OCI-LY1 (cell line): Measurements from ENCODE around the gene YKT6.

Source experiments
- H2AFZ ChIP-seq: fragments of 200-600 bp; sonication (generic), shearing (Covaris generic); 2 replicates; pipeline ENCODE4 v1.6.0; 2014; ENCODE audit warnings: antibody characterized with exemption, mild to moderate bottlenecking, low read length
- H3F3A ChIP-seq: fragments of 200-600 bp; sonication (generic), shearing (Covaris generic); 2 replicates; pipeline ENCODE4 v1.6.0; 2014; ENCODE audit warnings: mild to moderate bottlenecking, antibody characterized with exemption, low read length, moderate library complexity; ENCODE audit not compliant: insufficient read depth
- H3K27ac ChIP-seq: fragments of 200-600 bp; sonication (generic); 2 replicates; pipeline ENCODE4 v1.5.1; 2014; ENCODE audit warnings: low read length, mixed run types, mild to moderate bottlenecking, low read depth; ENCODE audit not compliant: poor library complexity, severe bottlenecking
- H3K27me3 ChIP-seq: fragments of 200-600 bp; sonication (generic); 2 replicates; pipeline ENCODE4 v1.6.0; 2014; ENCODE audit warnings: antibody characterized with exemption, mild to moderate bottlenecking, low read length, moderate library complexity; ENCODE audit not compliant: insufficient read depth
- H3K36me3 ChIP-seq: fragments of 200-600 bp; sonication (generic); 2 replicates; pipeline ENCODE4 v1.6.1; 2014; ENCODE audit warnings: mild to moderate bottlenecking, antibody characterized with exemption, low read length, moderate library complexity, mixed read lengths; ENCODE audit not compliant: insufficient read depth
- H3K4me1 ChIP-seq: fragments of 200-600 bp; sonication (generic); 2 replicates; pipeline ENCODE4 v1.5.1; 2014; ENCODE audit warnings: mild to moderate bottlenecking, low read length, moderate library complexity; ENCODE audit not compliant: insufficient read depth, severe bottlenecking
- H3K4me2 ChIP-seq: fragments of 200-600 bp; sonication (generic), shearing (Covaris generic); 2 replicates; pipeline ENCODE4 v1.6.1; 2014; ENCODE audit warnings: low read length
- H3K4me3 ChIP-seq: fragments of 200-600 bp; sonication (generic); 2 replicates; pipeline ENCODE4 v1.5.1; 2014; ENCODE audit warnings: low read length, low read depth, mild to moderate bottlenecking, mixed read lengths; ENCODE audit not compliant: poor library complexity, severe bottlenecking
- H3K79me2 ChIP-seq: fragments of 200-600 bp; shearing (Covaris generic); 2 replicates; pipeline ENCODE4 v1.6.1; 2016; ENCODE audit warnings: mixed run types, low read length, mixed read lengths; ENCODE audit not compliant: insufficient read depth
- H3K9ac ChIP-seq: fragments of 200-600 bp; sonication (generic), shearing (Covaris generic); 2 replicates; pipeline ENCODE4 v1.6.1; 2014; ENCODE audit warnings: mild to moderate bottlenecking, low read length, mixed read lengths
- H3K9me2 ChIP-seq: fragments of 200-600 bp; sonication (generic), shearing (Covaris generic); 2 replicates; pipeline ENCODE4 v1.6.1; 2014; ENCODE audit warnings: low read depth, mild to moderate bottlenecking, low read length, mixed read lengths
- H3K9me3 ChIP-seq: fragments of 200-600 bp; shearing (Covaris generic); 2 replicates; pipeline ENCODE4 v1.6.1; 2014; ENCODE audit warnings: low read length, mixed read lengths
- H4K20me1 ChIP-seq: fragments of 200-600 bp; sonication (generic), shearing (Covaris generic); 2 replicates; pipeline ENCODE4 v1.6.0; 2016; ENCODE audit warnings: mild to moderate bottlenecking, low read length; ENCODE audit not compliant: insufficient read depth
- EZH2 ChIP-seq: fragments of 200-600 bp; sonication (generic), shearing (Covaris generic); IDR thresholded peaks from 2 replicates; pipeline ENCODE4 v1.8.0; 2017; ENCODE audit warnings: borderline replicate concordance, mixed run types, mild to moderate bottlenecking, antibody characterized with exemption, low read length, moderate library complexity, mixed read lengths
- TF ChIP-seq, protein P1 (sequence below): fragments of 200-600 bp; sonication (generic), shearing (Covaris generic); IDR thresholded peaks from 2 replicates; pipeline ENCODE4 v1.5.1; 2017; ENCODE audit warnings: mild to moderate bottlenecking, antibody characterized with exemption, low read length, moderate library complexity, mixed read lengths

Gene YKT6

DNA sequence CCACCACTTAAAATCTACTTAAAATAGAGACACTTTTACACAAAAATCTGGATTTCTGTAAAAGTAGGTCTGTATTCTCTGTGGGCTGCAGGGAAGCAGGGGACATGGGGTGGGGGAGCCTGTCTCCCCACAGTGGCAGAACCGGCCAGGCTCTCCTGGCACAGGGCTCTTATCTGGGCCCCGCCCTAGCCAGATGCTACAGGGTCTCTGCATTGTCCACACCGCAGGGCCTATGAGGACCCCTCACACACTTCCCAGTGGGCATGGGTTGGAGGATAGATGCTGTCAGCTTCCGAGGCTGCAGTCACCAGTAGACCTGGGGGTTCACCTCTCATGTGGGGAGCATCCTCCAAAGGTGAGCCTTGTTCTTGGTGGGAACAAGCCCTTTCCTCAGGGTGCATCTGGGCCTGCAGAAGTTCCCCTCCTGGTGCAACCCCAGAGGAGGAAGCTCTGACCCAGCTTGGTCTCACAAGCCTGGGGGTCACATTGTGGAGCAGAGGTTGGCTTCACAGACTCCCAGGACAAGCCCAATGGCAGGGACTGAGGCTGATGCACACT lies 44.2 kb upstream of the YKT6 start:
- Histone ChIP-seq H3K9me3 (no peaks in the 10 kb centered on the region), H3K4me1 (no peaks in the 10 kb centered on the region), H3K4me2 (no peak overlapping the region), H4K20me1 (no peaks in the 10 kb centered on the region), H2AFZ (no peak overlapping the region), H3K27me3 (no peaks in the 10 kb centered on the region), H3K36me3 (no peaks in the 10 kb centered on the region), H3K79me2 (no peaks in the 10 kb centered on the region), H3F3A (no peaks in the 10 kb centered on the region), H3K4me3 (no peak overlapping the region), H3K27ac (no peak overlapping the region), H3K9ac (no peak overlapping the region), H3K9me2 (no peaks in the 10 kb centered on the region)
- TF ChIP-seq EZH2: no peak
- TF ChIP-seq, protein P1, sequence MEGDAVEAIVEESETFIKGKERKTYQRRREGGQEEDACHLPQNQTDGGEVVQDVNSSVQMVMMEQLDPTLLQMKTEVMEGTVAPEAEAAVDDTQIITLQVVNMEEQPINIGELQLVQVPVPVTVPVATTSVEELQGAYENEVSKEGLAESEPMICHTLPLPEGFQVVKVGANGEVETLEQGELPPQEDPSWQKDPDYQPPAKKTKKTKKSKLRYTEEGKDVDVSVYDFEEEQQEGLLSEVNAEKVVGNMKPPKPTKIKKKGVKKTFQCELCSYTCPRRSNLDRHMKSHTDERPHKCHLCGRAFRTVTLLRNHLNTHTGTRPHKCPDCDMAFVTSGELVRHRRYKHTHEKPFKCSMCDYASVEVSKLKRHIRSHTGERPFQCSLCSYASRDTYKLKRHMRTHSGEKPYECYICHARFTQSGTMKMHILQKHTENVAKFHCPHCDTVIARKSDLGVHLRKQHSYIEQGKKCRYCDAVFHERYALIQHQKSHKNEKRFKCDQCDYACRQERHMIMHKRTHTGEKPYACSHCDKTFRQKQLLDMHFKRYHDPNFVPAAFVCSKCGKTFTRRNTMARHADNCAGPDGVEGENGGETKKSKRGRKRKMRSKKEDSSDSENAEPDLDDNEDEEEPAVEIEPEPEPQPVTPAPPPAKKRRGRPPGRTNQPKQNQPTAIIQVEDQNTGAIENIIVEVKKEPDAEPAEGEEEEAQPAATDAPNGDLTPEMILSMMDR: no peak

- Histone ChIP-seq H3K4me1 (no peaks in the 10 kb centered on the region), H3K9ac (no peak overlapping the region), H3F3A (no peaks in the 10 kb centered on the region), H3K4me3 (no peak overlapping the region), H3K4me2 (no peak overlapping the region), H3K79me2 (no peaks in the 10 kb centered on the region), H3K27ac (no peak overlapping the region), H3K36me3 (no peaks in the 10 kb centered on the region), H3K9me3 (no peaks in the 10 kb centered on the region), H4K20me1 (no peaks in the 10 kb centered on the region), H3K27me3 (peaks cover 5% of the 10 kb centered on the region; the same call in 1 of the 2 replicates), H2AFZ (no peak overlapping the region), H3K9me2 (no peaks in the 10 kb centered on the region)
- TF ChIP-seq, protein P1: no peak
- TF ChIP-seq EZH2: no peak
Measured at GRCh38 chr7:44157116-44158080, 43.4 kb upstream of the YKT6 start.

GRCh38 chr7:44158096-44158872 lies 42.5 kb upstream of the YKT6 start:
- H3K36me3 ChIP-seq: no peaks in the 10 kb centered on the region
- no peaks in the 10 kb centered on the region for H3K4me1 ChIP-seq
- H2AFZ ChIP-seq: no peak overlapping the region
- no peaks in the 10 kb centered on the region for H3K9me2 ChIP-seq
- H3K27ac ChIP-seq: no peak overlapping the region
- no peaks in the 10 kb centered on the region for H3K79me2 ChIP-seq
- H3K4me3 ChIP-seq: no peak overlapping the region
- H4K20me1 ChIP-seq: no peaks in the 10 kb centered on the region
- H3F3A ChIP-seq: no peaks in the 10 kb centered on the region
- H3K9me3 ChIP-seq: no peaks in the 10 kb centered on the region
- peaks cover 7% of the 10 kb centered on the region; the same call in 1 of the 2 replicates for H3K27me3 ChIP-seq
- no peak overlapping the region for H3K4me2 ChIP-seq
- no peak for TF ChIP-seq EZH2
- TF ChIP-seq, protein P1: no peak
- H3K9ac ChIP-seq: no peak overlapping the region
